Measurements from ENCODE around the gene RBFOX2.

RBFOX2 gene

GRCh38 chr22:35736166-35736565 is 292.5 kb downstream of the RBFOX2 start:
- Histone ChIP-seq H3K79me2 (no peaks in the 10 kb centered on the region), H3K27me3 (ENCODE audit: control insufficient read depth, insufficient read depth, low read length) (no peaks in the 10 kb centered on the region), H3K36me3 (ENCODE audit: control insufficient read depth, insufficient read depth, low read length) (no peaks in the 10 kb centered on the region), H3K4me1 (peaks cover 11% of the 10 kb centered on the region), H3K4me2 (ENCODE audit: low read length) (no peak overlapping the region), H3K27ac (no peak overlapping the region), H2AFZ (no peak overlapping the region), H3K9me3 (ENCODE audit: control insufficient read depth, low read length) (no peaks in the 10 kb centered on the region), H3K4me3 (ENCODE audit: low read depth, low read length) (no peak overlapping the region), H3K9ac (no peak overlapping the region)
- TF ChIP-seq CTCF (IDR thresholded peaks at IDR 0.05), result no peak

- Histone ChIP-seq H3K4me1 (peaks cover 5% of the 10 kb centered on the region), H3K4me3 (ENCODE audit: low read depth, low read length) (no peak overlapping the region), H3K9ac (no peak overlapping the region), H3K4me2 (ENCODE audit: low read length) (no peak overlapping the region), H3K27me3 (ENCODE audit: control insufficient read depth, insufficient read depth, low read length) (no peaks in the 10 kb centered on the region), H3K27ac (no peak overlapping the region), H2AFZ (no peak overlapping the region), H3K36me3 (ENCODE audit: control insufficient read depth, insufficient read depth, low read length) (no peaks in the 10 kb centered on the region), H3K9me3 (ENCODE audit: control insufficient read depth, low read length) (no peaks in the 10 kb centered on the region), H3K79me2 (no peaks in the 10 kb centered on the region)
- no peak for TF ChIP-seq CTCF (IDR thresholded peaks at IDR 0.05)
Measured at GRCh38 chr22:35735542-35735941, 293.1 kb downstream of the RBFOX2 start.

GRCh38 chr22:35734517-35734827 is 294.2 kb downstream of the RBFOX2 start:
- Histone ChIP-seq H3K27me3 (ENCODE audit: control insufficient read depth, insufficient read depth, low read length) (no peaks in the 10 kb centered on the region), H3K79me2 (no peaks in the 10 kb centered on the region), H3K27ac (no peak overlapping the region), H3K4me3 (ENCODE audit: low read depth, low read length) (no peak overlapping the region), H3K9me3 (ENCODE audit: control insufficient read depth, low read length) (no peaks in the 10 kb centered on the region), H3K36me3 (ENCODE audit: control insufficient read depth, insufficient read depth, low read length) (no peaks in the 10 kb centered on the region), H3K9ac (no peak overlapping the region), H2AFZ (no peak overlapping the region), H3K4me2 (ENCODE audit: low read length) (no peak overlapping the region), H3K4me1 (no peaks in the 10 kb centered on the region)
- no peak for TF ChIP-seq CTCF (IDR thresholded peaks at IDR 0.05)

GRCh38 chr22:35733791-35734516 is 294.7 kb downstream of the RBFOX2 start:
- H3K27ac ChIP-seq, result no peak overlapping the region
- H3K4me2 ChIP-seq (ENCODE audit: low read length), result no peak overlapping the region
- H3K9ac ChIP-seq, result no peak overlapping the region
- TF ChIP-seq CTCF (IDR thresholded peaks at IDR 0.05), result no peak
- H3K4me1 ChIP-seq, result no peaks in the 10 kb centered on the region
- H3K4me3 ChIP-seq (ENCODE audit: low read depth, low read length), result no peak overlapping the region
- H2AFZ ChIP-seq, result no peak overlapping the region
- H3K79me2 ChIP-seq, result no peaks in the 10 kb centered on the region
- H3K36me3 ChIP-seq (ENCODE audit: control insufficient read depth, insufficient read depth, low read length), result no peaks in the 10 kb centered on the region
- H3K9me3 ChIP-seq (ENCODE audit: control insufficient read depth, low read length), result no peaks in the 10 kb centered on the region
- no peaks in the 10 kb centered on the region for H3K27me3 ChIP-seq (ENCODE audit: control insufficient read depth, insufficient read depth, low read length)

- Histone ChIP-seq H3K36me3 (ENCODE audit: control insufficient read depth, insufficient read depth, low read length) (no peaks in the 10 kb centered on the region), H3K27ac (no peak overlapping the region), H3K4me1 (no peaks in the 10 kb centered on the region), H3K27me3 (ENCODE audit: control insufficient read depth, insufficient read depth, low read length) (no peaks in the 10 kb centered on the region), H3K79me2 (no peaks in the 10 kb centered on the region), H3K4me3 (ENCODE audit: low read depth, low read length) (no peak overlapping the region), H3K9ac (no peak overlapping the region), H3K4me2 (ENCODE audit: low read length) (no peak overlapping the region), H2AFZ (no peak overlapping the region), H3K9me3 (ENCODE audit: control insufficient read depth, low read length) (no peaks in the 10 kb centered on the region)
- TF ChIP-seq CTCF (IDR thresholded peaks at IDR 0.05), result no peak
Measured at GRCh38 chr22:35733036-35733435, 295.6 kb downstream of the RBFOX2 start.
